SK-N-SH treated with all-trans-retinoic acid at 6 μM for 48 hours (cell line): ENCODE results near the gene DAGLA.

Experiments
- BACH2 ChIP-seq: fragments of 250-450 bp; sonication (Bioruptor Pico); IDR thresholded peaks from 2 replicates; pipeline ENCODE4 v1.9.0; 2021; ENCODE audit warnings: mild to moderate bottlenecking, borderline replicate concordance
- OSR1 ChIP-seq: fragments of 250-450 bp; sonication (Bioruptor Pico); IDR thresholded peaks from 2 replicates; pipeline ENCODE4 v1.8.0; 2022; ENCODE audit warnings: moderate library complexity, mild to moderate bottlenecking, inconsistent platforms
- SNAI2 ChIP-seq: fragments of 250-450 bp; sonication (Bioruptor Pico); IDR thresholded peaks from 2 replicates; pipeline ENCODE4 v1.5.0; 2020; ENCODE audit warnings: mild to moderate bottlenecking, moderate library complexity
- ZC3H10 ChIP-seq: fragments of 250-450 bp; sonication (Bioruptor Pico); IDR thresholded peaks from 2 replicates; pipeline ENCODE4 v1.5.1; 2021; ENCODE audit warnings: mild to moderate bottlenecking, moderate library complexity
- ZFP3 ChIP-seq: fragments of 250-450 bp; sonication (Bioruptor Pico); IDR thresholded peaks from 2 replicates; pipeline ENCODE4 v1.5.0; 2020; ENCODE audit warnings: mild to moderate bottlenecking, moderate library complexity
- TF ChIP-seq, protein P1 (sequence below): fragments of 250-450 bp; sonication (Bioruptor Pico); IDR thresholded peaks from 2 replicates; pipeline ENCODE4 v1.8.0; 2020; ENCODE audit warnings: mild to moderate bottlenecking, moderate library complexity, borderline replicate concordance

DNA sequence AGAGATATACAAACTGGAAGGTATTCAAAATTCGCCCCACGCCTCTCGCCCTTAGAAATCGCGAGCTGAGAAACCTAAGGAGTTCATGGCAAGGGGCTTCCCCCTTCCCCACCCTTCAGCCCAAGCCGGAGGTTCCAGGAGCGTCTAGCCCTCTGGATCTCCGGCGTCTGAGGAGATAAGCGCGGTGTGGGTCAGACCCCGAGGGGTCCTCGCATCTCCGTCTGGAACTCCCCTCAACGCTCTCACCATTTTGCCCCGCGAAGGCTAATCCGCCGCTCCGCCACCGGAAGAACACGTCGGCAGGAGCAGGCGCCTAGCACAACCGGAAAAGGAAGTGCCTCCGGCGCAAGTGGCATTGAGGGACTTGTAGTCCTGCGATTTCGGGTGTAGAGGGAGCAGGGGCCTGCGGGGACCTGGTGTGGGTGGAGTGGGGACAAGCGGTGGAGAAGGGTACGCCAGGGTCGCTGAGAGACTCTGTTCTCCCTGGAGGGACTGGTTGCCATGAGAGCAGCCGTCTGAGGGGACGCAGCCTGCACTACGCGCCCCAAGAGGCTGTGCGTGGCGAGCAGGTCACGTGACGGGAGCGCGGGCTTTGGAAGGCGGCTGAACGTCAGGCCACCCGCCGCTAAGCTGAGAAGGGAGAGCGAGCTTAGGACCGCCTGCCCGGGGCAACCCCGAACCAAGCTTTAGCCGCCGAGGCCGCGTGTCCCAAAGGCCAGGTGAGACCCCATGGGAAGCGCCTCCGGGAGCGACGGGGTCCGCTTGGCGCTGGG, 112.3 kb downstream of the DAGLA start, which contains the start of the genes FEN1 and TMEM258:
- no peak for TF ChIP-seq ZFP3 (CRISPR knock-in tag)
- no peak for TF ChIP-seq ZC3H10
- TF ChIP-seq, protein P1, sequence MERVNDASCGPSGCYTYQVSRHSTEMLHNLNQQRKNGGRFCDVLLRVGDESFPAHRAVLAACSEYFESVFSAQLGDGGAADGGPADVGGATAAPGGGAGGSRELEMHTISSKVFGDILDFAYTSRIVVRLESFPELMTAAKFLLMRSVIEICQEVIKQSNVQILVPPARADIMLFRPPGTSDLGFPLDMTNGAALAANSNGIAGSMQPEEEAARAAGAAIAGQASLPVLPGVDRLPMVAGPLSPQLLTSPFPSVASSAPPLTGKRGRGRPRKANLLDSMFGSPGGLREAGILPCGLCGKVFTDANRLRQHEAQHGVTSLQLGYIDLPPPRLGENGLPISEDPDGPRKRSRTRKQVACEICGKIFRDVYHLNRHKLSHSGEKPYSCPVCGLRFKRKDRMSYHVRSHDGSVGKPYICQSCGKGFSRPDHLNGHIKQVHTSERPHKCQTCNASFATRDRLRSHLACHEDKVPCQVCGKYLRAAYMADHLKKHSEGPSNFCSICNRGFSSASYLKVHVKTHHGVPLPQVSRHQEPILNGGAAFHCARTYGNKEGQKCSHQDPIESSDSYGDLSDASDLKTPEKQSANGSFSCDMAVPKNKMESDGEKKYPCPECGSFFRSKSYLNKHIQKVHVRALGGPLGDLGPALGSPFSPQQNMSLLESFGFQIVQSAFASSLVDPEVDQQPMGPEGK (CRISPR knock-in tag): no peak
- TF ChIP-seq SNAI2 (CRISPR knock-in tag): no peak
- no peak for TF ChIP-seq BACH2 (CRISPR knock-in tag)
- no peak for TF ChIP-seq OSR1 (CRISPR knock-in tag)
